Measurements from ENCODE around the gene OR2S2.

DNA sequence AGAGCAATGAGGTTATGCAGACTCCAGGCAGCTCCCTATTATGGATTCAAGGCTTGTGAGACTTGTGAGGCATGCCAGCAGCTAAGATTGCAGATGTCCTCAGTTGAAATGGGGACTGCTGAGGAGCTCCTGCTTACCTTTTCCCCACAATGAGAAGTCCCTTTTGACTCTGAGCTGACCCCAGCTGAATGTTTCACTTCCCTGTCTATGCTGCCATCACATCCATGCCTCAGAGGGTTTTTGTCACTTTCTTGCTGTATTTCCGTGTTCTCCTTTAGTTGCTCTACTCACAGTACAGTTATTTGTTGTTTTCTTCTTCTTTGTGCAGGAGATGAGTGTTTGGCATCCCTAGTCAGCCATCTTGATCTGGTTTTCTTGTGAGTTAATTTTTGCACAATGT, 18.8 kb upstream of the OR2S2 start:
- TF ChIP-seq MYC (IDR thresholded peaks at IDR 0.05; ENCODE audit: low read depth, low read length) = no peak
- TF ChIP-seq, protein P1, sequence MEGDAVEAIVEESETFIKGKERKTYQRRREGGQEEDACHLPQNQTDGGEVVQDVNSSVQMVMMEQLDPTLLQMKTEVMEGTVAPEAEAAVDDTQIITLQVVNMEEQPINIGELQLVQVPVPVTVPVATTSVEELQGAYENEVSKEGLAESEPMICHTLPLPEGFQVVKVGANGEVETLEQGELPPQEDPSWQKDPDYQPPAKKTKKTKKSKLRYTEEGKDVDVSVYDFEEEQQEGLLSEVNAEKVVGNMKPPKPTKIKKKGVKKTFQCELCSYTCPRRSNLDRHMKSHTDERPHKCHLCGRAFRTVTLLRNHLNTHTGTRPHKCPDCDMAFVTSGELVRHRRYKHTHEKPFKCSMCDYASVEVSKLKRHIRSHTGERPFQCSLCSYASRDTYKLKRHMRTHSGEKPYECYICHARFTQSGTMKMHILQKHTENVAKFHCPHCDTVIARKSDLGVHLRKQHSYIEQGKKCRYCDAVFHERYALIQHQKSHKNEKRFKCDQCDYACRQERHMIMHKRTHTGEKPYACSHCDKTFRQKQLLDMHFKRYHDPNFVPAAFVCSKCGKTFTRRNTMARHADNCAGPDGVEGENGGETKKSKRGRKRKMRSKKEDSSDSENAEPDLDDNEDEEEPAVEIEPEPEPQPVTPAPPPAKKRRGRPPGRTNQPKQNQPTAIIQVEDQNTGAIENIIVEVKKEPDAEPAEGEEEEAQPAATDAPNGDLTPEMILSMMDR (IDR thresholded peaks at IDR 0.05; ENCODE audit: extremely low read depth in 1 of 2, insufficient read depth in 1 of 2, low read depth in 1 of 2, low read length in 2 of 2) = no peak
- TF ChIP-seq JUN (IDR thresholded peaks at IDR 0.05; ENCODE audit: borderline replicate concordance, insufficient read depth, insufficient read length, low read depth) = no peak

Data from endothelial cell of umbilical vein (primary cell).